HL-60 (cell line): ENCODE measurements around the gene PGS1.

ENCODE experiments used
- DNase-seq, 2 experiments: peaks; one replicate each; pipeline ENCODE4 v3.0.0-alpha.2; 2010 to 2020; ENCODE audit warnings: low read depth in 1 of 2, low spot score in 1 of 2
- H3K27ac ChIP-seq: fragments of 250-450 bp; sonication (Bioruptor Pico); replicated peaks from 2 replicates; pipeline ENCODE4 v1.5.1; 2020; ENCODE audit warnings: mild to moderate bottlenecking, moderate library complexity
- H3K27me3 ChIP-seq: fragments of 250-450 bp; sonication (Bioruptor Pico); 2 replicates; pipeline ENCODE4 v1.5.1; 2021; ENCODE audit warnings: mild to moderate bottlenecking, moderate library complexity; ENCODE audit not compliant: insufficient read depth, poor library complexity, severe bottlenecking
- H3K4me3 ChIP-seq: replicated peaks from 2 replicates; pipeline ENCODE4 v1.5.1; 2011; ENCODE audit warnings: mild to moderate bottlenecking, control low read depth, low read length; ENCODE audit not compliant: insufficient read depth
- GABPA ChIP-seq: IDR thresholded peaks from 2 replicates; pipeline ENCODE4 v1.6.1; 2012; ENCODE audit warnings: low read depth
- POLR2AphosphoS5 ChIP-seq: IDR thresholded peaks from 2 replicates; pipeline ENCODE4 v1.6.1; 2012; ENCODE audit warnings: low read depth
- SPI1 ChIP-seq: IDR thresholded peaks from 2 replicates; pipeline ENCODE4 v1.6.1; 2012; ENCODE audit warnings: low read depth, mild to moderate bottlenecking, borderline replicate concordance
- TF ChIP-seq, protein P1 (sequence below): IDR thresholded peaks from one replicate; pipeline ENCODE4 v1.5.1; 2011; ENCODE audit warnings: low read length, control low read depth, inconsistent platforms; ENCODE audit not compliant: insufficient read depth
- TF ChIP-seq, protein P2 (sequence below): IDR thresholded peaks from 2 replicates; pipeline ENCODE4 v1.6.1; 2012; ENCODE audit warnings: low read depth; ENCODE audit not compliant: insufficient replicate concordance

Gene PGS1

DNA sequence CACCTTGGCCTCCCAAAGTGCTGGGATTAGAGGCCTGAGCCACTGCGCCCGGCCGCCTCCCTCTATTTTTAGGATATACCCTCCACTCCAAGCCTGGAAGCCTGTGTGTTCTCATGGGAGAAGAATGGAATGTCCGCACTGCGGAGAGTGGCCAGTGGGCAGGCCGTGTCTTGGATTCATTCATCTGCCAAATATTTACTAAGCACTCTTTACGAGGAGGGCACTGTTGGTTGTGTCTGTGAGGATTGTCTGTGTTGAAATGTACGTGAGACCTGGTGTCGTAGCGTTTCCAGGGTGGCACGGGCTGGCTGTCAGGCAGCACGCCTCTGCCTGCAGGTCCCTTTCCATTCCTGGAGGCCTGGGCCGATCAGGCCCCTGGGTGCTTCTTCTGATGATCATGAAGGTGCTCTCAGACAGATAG lies 19.2 kb downstream of the PGS1 start:
- no peak for DNase-seq
- no peak overlapping the region for H3K4me3 ChIP-seq
- no peaks in the 10 kb centered on the region for H3K27me3 ChIP-seq
- no peak overlapping the region for H3K27ac ChIP-seq
- TF ChIP-seq POLR2AphosphoS5 (no peak), SPI1 (no peak), GABPA (no peak)
- TF ChIP-seq, protein P1, sequence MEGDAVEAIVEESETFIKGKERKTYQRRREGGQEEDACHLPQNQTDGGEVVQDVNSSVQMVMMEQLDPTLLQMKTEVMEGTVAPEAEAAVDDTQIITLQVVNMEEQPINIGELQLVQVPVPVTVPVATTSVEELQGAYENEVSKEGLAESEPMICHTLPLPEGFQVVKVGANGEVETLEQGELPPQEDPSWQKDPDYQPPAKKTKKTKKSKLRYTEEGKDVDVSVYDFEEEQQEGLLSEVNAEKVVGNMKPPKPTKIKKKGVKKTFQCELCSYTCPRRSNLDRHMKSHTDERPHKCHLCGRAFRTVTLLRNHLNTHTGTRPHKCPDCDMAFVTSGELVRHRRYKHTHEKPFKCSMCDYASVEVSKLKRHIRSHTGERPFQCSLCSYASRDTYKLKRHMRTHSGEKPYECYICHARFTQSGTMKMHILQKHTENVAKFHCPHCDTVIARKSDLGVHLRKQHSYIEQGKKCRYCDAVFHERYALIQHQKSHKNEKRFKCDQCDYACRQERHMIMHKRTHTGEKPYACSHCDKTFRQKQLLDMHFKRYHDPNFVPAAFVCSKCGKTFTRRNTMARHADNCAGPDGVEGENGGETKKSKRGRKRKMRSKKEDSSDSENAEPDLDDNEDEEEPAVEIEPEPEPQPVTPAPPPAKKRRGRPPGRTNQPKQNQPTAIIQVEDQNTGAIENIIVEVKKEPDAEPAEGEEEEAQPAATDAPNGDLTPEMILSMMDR = no peak

DNA sequence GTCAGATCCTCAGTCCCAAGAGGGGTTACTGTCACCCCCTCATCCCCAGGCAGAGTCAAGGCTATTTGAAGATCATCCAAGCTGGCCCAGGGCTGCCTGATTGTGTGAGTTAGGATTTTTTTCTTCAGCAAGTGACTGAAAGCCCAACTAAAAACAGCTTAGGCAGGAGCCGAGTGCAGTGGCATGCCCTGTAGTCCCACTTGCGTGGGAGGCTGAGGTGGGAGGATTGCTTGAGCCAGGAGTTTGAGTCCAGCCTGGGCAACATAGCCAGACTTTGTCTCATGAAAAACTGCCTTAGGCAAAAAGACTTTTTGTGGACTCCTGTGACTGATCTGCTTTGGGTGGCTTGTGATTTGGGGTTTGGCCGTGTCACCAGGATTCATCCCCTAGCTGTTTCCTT lies 19.9 kb downstream of the PGS1 start:
- H3K4me3 ChIP-seq = no peak overlapping the region
- DNase-seq = no peak
- no peak overlapping the region for H3K27ac ChIP-seq
- no peaks in the 10 kb centered on the region for H3K27me3 ChIP-seq
- TF ChIP-seq, protein P2, sequence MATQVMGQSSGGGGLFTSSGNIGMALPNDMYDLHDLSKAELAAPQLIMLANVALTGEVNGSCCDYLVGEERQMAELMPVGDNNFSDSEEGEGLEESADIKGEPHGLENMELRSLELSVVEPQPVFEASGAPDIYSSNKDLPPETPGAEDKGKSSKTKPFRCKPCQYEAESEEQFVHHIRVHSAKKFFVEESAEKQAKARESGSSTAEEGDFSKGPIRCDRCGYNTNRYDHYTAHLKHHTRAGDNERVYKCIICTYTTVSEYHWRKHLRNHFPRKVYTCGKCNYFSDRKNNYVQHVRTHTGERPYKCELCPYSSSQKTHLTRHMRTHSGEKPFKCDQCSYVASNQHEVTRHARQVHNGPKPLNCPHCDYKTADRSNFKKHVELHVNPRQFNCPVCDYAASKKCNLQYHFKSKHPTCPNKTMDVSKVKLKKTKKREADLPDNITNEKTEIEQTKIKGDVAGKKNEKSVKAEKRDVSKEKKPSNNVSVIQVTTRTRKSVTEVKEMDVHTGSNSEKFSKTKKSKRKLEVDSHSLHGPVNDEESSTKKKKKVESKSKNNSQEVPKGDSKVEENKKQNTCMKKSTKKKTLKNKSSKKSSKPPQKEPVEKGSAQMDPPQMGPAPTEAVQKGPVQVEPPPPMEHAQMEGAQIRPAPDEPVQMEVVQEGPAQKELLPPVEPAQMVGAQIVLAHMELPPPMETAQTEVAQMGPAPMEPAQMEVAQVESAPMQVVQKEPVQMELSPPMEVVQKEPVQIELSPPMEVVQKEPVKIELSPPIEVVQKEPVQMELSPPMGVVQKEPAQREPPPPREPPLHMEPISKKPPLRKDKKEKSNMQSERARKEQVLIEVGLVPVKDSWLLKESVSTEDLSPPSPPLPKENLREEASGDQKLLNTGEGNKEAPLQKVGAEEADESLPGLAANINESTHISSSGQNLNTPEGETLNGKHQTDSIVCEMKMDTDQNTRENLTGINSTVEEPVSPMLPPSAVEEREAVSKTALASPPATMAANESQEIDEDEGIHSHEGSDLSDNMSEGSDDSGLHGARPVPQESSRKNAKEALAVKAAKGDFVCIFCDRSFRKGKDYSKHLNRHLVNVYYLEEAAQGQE = no peak
- TF ChIP-seq SPI1 (no peak), GABPA (no peak), POLR2AphosphoS5 (no peak)
- TF ChIP-seq, protein P1 = no peak

DNA sequence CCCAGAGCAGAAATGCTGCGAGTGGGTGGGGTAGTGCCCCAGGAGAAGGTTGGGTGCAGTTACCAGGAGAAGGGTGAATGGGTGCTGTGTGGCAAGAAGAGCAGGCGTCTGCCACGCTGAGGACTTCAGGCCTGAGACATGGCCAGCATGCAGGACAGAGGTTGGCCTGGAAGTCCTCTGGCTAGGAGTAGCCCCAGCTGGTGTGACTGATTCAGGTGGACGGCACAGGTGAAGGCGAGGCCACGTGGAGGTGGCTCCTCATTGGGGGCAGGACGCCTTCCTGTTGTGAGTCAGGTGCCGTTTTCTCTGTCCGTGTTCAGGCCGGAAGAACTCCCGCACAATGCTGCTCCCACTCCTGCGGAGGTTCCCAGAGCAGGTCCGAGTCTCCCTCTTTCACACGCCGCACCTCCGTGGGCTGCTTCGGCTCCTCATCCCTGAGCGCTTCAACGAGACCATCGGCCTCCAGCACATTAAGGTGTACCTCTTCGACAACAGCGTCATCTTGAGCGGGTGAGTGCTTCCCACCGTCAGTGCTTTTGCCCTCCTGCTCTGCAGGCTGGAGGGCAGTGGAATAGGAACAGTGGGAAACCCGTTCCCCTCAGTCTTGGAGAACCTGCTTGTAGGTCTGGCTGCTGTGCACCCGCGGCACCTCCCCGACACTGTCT lies 20.7 kb downstream of the PGS1 start:
- no peak overlapping the region for H3K4me3 ChIP-seq
- no peak overlapping the region for H3K27ac ChIP-seq
- TF ChIP-seq, protein P1 = no peak
- TF ChIP-seq, protein P2 = no peak
- TF ChIP-seq POLR2AphosphoS5 (no peak), GABPA (no peak), SPI1 (no peak)
- DNase-seq = no peak
- H3K27me3 ChIP-seq = no peaks in the 10 kb centered on the region
